Fibroblast of mammary gland (primary cell): ENCODE results near the gene GADL1.

ENCODE experiments used
- DNase-seq: peaks from one replicate; pipeline ENCODE4 v3.0.0-alpha.2; 2010; ENCODE audit warnings: low read depth
- H3K4me3 ChIP-seq: 2 replicates; pipeline ENCODE4 v1.5.1; 2011; ENCODE audit warnings: low read depth, mild to moderate bottlenecking, low read length, moderate library complexity; ENCODE audit not compliant: control insufficient read depth
- TF ChIP-seq, protein P1 (sequence below): conservative IDR thresholded peaks from 2 replicates; pipeline ENCODE4 v1.5.1; 2011; ENCODE audit warnings: low read depth, low read length, inconsistent platforms; ENCODE audit not compliant: control insufficient read depth, insufficient read depth

Gene GADL1

GRCh38 chr3:30707825-30708224, 186.6 kb downstream of the GADL1 start:
- DNase-seq = no peak
- no peak overlapping the region for H3K4me3 ChIP-seq
- TF ChIP-seq, protein P1, sequence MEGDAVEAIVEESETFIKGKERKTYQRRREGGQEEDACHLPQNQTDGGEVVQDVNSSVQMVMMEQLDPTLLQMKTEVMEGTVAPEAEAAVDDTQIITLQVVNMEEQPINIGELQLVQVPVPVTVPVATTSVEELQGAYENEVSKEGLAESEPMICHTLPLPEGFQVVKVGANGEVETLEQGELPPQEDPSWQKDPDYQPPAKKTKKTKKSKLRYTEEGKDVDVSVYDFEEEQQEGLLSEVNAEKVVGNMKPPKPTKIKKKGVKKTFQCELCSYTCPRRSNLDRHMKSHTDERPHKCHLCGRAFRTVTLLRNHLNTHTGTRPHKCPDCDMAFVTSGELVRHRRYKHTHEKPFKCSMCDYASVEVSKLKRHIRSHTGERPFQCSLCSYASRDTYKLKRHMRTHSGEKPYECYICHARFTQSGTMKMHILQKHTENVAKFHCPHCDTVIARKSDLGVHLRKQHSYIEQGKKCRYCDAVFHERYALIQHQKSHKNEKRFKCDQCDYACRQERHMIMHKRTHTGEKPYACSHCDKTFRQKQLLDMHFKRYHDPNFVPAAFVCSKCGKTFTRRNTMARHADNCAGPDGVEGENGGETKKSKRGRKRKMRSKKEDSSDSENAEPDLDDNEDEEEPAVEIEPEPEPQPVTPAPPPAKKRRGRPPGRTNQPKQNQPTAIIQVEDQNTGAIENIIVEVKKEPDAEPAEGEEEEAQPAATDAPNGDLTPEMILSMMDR = no peak

- DNase-seq = no peak
- H3K4me3 ChIP-seq = no peak overlapping the region
- TF ChIP-seq, protein P1 = no peak
Observed at GRCh38 chr3:30704931-30705890, 189.2 kb downstream of the GADL1 start.

- TF ChIP-seq, protein P1 = no peak
- no peak for DNase-seq
- H3K4me3 ChIP-seq = no peak overlapping the region
Observed at GRCh38 chr3:30702828-30703397, 191.5 kb downstream of the GADL1 start.

DNA sequence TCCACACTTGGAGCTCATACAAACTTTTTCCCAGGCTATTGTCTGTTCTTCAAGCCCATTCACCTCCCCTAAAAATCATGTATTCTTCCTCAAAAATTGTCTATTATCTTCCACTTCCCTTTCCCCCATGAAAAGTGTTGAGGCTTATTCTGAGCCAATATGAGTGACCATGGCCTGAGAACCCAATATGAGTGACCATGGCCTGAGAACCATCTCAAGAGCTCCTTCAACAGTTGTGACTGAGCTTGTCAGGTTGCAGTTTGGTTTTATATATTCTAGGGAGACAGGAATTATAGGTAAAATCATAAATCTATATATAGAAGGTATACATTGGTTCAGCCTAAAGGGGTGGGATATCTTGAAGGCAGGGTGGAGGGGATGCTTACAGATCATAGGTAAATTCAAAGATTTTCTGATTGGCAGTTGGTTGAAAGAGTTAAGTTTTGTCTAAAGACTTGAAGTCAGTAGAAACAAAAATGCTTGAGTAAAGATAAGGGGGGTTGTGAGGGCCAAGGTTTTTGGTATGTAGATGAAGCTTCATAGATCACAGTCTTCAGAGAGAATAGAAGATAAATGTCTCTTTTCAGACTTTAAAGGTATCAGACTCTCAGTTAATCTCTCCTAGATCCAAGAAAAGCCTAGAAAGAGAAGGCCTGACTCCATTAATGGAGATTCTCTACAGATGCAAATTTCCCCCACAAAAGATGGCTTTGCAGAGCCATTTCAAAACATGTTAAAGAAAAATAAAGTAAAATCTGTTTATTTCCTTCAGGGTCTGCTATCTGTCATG, 192.2 kb downstream of the GADL1 start:
- no peak overlapping the region for H3K4me3 ChIP-seq
- no peak for DNase-seq
- TF ChIP-seq, protein P1 = no peak

DNA sequence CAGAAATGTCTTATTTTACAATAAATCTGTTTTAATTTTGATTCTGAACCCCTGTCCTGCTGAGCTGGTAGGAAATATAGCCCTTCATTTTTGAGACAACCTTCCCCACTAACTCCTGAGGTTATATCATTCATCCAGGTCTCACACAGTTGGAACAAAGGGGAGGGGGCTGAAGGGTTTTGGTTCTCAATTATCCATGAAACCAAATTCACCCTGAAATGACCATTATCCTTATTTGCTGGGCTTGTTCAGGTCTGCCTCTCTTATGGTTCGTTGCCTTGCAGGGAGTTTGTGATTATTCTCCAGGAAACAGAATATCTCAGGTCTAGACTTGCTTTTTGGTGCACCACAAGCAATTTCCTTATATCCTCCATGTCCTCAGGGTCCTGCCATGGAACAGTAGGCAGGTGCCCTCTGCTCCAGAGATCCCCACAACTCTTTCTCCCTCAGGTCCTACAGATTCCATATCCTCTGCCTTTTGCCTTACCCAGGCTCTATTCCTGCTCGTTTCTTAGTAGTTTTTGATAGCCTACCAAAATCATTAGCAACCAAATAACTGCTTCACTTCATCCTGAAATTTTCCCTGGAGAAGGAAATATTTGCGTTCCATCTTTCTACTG, 193.6 kb downstream of the GADL1 start:
- no peak overlapping the region for H3K4me3 ChIP-seq
- TF ChIP-seq, protein P1 = no peak
- DNase-seq = no peak

DNA sequence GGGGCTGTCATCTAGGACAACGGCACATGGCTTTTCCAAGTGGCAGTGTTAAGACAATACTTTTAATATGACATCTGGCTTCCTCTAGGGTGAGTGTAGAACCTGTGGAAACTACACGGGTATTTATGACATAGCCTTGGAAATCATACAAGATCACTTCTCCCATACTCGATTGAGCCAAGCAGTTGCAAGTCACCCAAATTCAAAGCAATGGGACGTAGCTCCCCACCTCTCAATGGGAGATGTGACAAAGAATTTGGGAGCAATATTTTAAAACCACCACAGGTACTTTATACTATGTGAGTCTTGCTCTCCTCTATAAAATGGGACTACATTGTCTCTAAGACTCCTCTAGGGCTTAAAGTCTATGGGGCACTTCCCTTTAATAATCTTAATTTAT, 194.5 kb downstream of the GADL1 start:
- TF ChIP-seq, protein P1 = no peak
- DNase-seq = no peak
- no peak overlapping the region for H3K4me3 ChIP-seq
